T-helper 2 cell (primary cell): ENCODE data around the gene IRS2.
"Not testable (repeated sequence)": the region's sequence is repeated elsewhere in the genome, so short reads cannot be mapped to it uniquely, and the experiment has no call there.

ENCODE experiments used
- DNase-seq, 5 experiments: peaks; one replicate each; pipeline versions ENCODE4 v3.0.0 to v3.0.0-alpha.2; 2012 to 2022
- total RNA-seq, 2 donors: gene quantifications; one replicate each; lab custom pipeline; 2026; lab: John Stamatoyannopoulos, UW

Gene IRS2, protein sequence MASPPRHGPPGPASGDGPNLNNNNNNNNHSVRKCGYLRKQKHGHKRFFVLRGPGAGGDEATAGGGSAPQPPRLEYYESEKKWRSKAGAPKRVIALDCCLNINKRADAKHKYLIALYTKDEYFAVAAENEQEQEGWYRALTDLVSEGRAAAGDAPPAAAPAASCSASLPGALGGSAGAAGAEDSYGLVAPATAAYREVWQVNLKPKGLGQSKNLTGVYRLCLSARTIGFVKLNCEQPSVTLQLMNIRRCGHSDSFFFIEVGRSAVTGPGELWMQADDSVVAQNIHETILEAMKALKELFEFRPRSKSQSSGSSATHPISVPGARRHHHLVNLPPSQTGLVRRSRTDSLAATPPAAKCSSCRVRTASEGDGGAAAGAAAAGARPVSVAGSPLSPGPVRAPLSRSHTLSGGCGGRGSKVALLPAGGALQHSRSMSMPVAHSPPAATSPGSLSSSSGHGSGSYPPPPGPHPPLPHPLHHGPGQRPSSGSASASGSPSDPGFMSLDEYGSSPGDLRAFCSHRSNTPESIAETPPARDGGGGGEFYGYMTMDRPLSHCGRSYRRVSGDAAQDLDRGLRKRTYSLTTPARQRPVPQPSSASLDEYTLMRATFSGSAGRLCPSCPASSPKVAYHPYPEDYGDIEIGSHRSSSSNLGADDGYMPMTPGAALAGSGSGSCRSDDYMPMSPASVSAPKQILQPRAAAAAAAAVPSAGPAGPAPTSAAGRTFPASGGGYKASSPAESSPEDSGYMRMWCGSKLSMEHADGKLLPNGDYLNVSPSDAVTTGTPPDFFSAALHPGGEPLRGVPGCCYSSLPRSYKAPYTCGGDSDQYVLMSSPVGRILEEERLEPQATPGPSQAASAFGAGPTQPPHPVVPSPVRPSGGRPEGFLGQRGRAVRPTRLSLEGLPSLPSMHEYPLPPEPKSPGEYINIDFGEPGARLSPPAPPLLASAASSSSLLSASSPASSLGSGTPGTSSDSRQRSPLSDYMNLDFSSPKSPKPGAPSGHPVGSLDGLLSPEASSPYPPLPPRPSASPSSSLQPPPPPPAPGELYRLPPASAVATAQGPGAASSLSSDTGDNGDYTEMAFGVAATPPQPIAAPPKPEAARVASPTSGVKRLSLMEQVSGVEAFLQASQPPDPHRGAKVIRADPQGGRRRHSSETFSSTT (N-terminal part only)
- 296 to 764 reads per million in 2 donors for total RNA-seq

DNA sequence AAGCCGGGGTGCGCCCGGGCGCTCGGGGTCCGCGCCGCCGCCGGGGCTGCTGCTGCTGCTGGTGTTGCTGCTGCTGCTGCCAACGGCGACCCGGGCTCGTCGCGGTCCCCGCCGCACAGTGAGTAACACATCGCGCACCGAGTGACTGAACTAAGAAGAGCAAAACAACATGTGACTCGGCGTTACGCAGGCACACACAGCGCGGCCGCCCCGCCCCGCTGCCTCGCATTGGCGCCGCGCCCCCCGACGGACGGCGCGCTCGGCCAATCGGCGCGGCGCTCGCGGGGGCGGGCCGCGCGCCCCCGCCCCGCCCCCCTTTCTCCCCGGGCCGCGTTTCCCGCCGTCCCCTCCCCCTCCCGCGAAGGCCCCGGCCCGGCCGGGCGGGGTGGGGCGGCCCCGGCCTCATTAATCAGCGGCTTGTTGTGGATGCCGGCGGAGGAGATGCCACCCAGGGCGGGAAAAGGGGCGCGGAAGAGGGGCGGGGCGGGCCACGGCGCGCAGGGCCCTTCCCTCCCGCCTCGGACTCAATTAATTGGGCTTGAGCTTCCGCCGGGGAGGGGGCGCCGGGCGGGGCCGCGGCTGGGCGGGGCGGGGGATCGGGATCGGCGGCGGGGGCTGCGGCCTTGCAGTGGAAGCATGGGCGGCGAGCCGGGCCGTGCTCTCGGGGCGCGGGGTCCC, at the start of gene IRS2:
TSS of gene IRS2 (minus strand) at position 127 of the 678 bp plus-strand sequence. CDS start 530 bp downstream, outside the sequence.
- DNase-seq = peak; percentile 86 to 98 (median 89)

DNA sequence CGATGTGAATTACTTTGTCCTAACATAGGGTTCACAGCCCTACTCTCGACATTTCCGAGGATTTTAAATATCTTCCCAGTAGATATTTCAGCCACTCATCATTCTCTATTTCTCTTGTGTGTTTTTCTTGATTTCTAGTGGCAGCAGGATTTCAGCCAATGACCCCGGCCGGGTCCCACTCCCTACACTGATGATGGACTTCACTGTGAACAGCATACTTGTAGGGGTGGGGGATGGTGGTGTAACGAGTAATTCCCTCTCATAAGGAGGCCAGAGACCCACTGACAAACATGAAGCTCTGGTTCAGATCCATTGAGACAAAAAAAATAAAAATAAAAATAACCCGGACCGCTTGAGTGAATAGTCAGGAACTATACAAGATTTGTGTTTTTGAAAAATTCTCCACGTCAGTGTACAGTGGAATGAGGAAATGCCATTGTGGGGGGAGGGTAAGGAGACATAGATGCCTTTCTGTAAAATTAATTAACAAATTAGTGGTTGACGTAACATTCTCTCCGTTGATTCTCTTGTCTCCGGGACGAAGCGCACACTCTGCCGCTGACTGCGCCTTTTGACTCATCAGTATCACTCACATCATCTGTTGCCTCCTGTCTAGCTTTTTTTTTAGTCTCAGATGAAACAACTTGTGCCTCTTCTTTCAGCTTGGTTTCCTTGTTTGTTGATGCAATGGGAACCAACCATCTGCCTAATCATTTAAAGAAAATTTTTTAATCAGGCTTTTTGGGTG, 48.8 kb upstream of the IRS2 start:
- DNase-seq = no peak

DNA sequence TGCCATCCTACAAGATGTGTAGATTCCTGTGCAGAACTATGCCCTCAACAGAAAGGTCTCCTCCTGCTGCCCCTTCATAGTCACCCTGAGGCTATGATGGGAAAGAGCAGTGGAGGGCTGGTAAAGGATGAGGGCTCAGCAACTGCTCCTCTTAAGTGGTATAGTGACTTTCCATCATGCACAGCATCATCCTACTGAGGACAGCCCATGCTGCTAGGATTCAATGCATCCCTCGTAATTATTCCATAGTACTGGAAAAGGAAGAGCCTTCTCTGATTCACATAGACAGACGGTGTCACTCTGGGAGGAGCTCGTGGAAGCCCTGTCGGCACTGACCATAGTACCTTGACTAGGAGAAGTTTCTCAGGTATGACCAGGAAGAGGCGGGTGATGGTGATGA, 47.6 kb upstream of the IRS2 start:
- DNase-seq = no peak

DNA sequence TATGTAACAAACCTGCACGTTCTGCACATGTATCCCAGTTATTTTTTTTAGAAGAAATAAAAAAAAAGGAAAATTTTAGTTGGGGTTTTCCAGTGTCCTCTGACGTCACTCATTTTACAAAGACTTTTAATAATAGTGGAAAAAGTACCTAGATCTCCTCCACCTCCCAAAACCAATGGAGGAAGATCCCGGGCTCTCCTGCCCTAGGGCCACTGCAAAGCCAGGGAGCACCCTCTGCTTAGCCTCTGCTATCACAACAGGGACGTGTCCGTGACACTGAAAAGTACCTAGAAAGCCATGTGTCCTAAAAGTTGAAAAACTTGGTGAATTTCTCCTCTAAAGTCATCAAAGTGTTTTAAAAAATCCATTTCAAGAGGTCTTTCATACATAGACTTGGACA, 46.7 kb upstream of the IRS2 start:
- no peak for DNase-seq

DNA sequence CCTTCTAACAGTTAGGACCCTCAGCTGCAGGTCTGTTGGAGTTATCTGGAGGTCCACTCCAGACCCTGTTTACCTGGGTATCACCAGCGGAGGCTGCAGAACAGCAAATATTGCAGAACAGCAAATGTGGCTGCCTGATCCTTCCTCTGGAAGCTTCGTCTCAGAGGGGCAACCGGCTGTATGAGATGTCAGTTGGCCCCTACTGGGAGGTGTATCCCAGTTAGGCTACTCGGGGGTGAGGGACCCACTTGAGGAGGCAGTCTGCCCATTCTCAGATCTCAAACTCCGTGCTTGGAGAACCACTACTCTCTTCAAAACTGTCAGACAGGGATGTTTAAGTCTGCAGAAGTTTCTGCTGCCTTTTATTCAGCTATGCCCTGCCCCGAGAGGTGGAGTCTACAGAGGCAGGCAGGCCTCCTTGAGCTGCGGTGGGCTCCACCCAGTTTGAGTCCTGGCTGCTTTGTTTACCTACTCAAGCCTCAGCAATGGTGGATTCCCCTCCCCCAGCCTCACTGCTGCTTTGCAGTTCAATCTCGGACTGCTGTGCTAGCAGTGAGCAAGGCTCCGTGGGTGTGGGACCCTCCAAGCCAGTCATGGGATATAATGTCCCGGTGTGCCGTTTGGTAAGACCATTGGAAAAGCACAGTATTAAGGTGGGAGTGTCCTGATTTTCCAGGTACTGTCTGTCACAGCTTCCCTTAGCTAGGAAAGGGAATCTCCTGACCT, 42.4 kb upstream of the IRS2 start:
- DNase-seq = not testable (repeated sequence)

DNA sequence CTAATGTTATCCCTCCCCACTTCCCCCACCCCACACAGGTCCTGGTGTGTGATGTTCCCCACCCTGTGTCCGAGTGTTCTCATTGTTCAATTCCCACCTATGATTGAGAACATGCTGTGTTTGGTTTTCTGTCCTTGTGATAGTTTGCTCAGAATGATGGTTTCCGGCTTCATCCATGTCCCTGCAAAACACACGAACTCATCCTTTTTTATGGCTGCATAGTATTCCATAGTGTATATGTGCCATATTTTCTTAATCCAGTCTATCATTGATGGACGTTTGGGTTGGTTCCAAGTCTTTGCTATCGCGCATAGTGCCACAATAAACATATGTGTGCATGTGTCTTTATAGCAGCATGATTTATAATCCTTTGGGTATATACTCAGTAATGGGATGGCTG, 36.8 kb upstream of the IRS2 start:
- not testable (repeated sequence) for DNase-seq

DNA sequence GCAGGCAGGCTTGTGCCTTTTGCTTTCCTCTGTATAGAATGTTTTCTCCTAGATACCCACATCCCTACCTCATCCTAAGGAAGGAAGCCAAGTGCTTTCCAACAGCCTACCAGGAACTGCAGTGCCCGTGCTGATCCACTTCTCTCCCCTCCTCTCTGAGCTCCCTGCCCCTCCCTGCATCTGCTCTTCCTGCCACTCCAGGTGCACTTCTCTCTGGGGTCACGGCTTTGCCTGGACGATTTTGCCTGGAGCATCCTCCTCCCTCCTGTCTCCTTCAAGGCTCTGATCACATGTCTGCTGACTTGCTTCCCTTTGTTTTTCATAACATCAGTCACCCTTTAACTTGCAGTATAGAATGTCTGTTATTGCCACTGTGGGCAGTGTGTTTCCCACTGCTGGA, 34.7 kb upstream of the IRS2 start:
- DNase-seq = no peak

DNA sequence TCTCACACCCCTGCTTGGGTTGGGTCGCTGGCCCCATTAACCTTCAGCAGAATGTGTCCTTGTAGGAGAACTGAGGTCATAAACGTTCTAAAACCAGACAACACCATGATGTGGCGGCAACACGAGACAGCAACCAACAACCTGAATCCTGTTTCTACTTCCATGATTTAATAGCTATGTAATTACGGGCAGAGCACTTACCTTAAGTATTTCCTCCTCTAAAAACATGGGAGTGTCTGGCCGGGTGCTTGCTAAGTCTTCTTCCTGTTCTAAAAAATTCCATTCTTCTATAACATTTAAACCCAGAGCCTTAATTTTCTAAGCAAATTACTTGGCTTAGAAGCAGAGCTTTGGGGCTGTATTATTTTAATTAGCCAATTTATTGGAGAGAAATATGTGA, 33.5 kb upstream of the IRS2 start:
- no peak for DNase-seq

DNA sequence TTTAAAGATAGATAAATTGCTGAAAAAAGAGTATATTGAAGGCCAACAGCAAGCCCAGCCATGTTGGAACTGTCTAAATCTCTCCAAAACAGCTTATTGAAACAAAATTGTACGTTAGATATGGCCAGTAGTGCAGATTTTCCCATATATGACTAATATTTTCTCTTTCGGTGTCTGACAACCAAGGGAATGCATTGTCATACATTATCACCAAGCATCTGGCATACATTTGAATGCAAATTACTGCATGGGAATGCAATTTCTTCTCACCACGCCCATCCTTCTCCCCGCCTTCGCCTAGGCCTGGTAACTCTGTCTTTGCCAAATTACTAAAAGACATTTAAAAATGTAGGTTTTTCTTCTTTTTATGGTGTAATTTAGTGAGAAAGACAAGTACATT, 32.5 kb upstream of the IRS2 start:
- no peak for DNase-seq

DNA sequence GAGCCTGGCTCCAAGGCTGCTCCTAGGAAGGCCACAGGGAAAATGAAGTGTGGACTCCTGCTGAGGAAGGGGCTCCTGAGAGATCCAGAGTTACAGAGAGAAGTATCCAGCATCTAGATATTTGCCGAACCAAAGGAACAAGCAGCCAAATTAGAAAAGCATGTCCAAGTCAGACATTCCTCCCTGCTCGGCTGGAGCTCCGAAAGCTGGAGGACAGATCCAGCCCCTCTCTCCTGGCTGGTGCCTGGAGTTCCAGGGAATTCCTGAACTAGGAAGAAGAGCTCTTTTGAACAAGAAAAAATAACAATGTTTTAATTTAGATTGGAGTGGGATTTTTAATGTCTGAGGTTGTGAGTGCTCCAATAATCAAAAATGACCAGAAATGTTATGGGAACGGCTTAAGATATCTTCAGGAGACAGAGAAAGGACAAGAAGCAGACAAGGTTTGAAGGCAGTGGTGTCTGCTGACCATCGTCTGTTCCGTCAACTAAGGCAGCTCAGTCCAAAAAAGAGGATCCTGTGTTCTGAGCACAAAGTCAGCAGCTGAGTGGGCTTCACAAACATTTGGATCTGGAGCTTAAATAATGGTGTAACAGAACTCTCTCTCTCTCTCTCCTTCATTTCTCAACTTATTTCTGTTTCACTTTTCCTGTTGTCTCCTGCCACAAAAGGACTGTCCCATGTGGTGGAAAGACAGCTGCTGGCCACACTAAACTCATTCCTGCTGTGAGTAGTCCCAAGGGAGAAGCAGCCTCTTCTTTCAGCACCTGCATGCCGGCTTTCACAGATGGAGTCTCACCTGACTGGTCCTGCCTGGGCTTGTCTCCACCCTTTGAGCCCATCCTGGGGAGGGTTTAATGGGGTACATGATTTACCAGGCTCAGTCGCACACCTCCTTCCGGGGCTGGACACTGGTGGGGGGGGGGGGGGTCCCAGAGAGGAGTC, 31.5 kb upstream of the IRS2 start:
- DNase-seq = no peak

DNA sequence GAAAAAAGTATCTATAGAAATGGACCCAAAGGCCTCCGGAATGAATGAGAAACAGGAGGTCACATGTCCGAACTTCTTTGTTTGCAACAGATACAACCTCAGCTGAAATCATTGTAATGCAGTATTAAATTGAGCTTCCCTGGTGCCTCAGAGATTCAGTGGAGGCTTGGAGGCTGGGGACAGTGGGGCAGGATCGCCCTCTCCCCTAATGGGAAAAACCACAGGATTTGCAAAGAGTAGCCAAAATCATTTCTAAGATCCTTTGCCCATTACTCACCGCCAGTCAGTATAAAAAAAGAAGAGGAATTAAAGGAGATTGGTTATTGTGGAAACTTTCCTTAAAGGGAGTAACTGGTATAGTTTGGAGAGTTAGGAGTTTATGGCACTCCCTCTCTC, 30.4 kb upstream of the IRS2 start:
- DNase-seq = no peak

DNA sequence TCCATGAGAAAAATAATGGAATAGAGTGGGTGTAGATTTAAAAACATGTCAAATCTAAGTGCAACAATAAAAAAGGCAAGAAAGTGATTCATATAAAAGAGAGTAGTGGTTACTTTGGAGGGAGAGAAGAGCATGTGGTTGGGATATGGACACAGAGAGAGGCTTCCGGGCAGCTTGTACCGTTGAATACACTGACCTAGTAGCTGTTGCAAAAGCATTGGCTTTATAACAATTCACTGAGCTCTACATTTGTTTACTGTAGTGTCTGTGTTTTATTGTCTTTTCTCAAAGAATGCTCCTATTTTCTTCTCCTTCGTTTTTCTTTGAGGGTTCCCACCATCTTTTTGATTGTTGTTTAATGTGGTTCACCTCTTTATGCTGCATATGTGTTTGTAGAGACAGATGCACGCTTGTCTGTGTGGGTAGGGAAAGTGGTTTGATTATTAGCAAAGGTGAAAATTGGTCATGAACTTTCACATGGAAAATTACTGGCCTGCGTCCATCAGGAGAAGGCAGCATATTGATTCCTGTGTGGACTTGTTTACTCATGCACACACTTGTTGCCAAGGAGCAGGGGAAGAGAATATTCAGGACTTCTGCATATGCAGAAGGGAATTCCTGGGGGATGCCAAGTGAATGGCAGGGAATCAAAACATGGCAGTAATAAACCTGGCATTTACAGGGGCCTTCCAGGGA, 29.9 kb upstream of the IRS2 start:
- DNase-seq = no peak

DNA sequence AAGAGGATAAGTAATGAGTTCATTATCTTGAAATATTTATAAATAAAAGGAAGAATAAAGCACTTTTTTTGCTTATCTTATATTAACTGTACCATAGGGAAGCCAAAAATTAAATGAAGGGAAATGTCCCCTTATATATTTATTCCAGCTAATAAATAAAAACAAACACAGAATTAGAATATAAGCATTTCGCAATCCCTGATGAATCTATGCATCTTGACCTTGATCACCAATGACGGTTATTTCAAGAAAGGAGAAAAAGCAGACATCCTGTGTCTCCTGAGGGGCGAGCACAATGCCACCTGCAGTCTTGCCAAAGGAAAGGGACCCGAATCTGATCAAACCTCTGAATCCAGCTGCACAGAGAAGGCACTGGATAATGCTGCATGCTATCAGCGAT, 29.3 kb upstream of the IRS2 start:
- no peak for DNase-seq

DNA sequence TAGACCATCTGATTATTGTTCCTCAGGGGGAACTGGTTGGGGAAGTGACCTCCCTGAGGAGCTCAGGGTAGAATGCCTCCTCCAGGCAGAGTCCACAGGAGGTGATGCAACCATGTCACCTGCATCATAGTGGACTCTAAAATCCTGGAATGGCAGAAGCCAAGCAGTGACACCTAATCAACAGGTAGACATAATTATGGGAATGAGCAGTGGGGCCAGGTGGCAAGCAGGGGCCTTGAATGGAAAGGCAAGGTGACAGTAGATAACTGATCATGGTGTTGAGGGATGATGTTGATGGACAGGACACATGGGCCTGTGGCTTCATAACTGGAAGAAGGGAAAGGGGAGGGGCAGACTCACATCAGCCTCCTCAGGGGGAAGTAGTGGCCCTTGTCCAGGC, 27.3 kb upstream of the IRS2 start:
- no peak for DNase-seq

DNA sequence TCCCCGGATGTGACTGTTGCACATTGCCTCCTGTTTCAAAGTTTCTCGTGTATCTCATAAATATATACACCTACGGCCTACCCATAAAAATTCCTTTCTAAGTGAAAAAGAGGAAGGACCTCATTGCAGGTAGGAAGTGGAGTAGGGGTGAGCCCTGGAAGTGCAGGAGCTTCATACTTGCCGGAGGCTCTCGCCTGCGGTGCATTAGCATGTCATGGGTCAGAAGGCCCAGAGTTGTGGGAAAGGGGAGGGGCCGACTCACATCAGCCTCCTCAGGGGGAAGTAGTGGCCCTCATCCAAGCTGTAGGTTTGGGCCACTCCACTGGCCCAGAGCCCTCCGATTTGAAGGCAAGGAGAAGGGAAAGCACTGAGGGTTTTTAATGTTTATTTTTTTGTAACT, 26.0 kb upstream of the IRS2 start:
- no peak for DNase-seq

DNA sequence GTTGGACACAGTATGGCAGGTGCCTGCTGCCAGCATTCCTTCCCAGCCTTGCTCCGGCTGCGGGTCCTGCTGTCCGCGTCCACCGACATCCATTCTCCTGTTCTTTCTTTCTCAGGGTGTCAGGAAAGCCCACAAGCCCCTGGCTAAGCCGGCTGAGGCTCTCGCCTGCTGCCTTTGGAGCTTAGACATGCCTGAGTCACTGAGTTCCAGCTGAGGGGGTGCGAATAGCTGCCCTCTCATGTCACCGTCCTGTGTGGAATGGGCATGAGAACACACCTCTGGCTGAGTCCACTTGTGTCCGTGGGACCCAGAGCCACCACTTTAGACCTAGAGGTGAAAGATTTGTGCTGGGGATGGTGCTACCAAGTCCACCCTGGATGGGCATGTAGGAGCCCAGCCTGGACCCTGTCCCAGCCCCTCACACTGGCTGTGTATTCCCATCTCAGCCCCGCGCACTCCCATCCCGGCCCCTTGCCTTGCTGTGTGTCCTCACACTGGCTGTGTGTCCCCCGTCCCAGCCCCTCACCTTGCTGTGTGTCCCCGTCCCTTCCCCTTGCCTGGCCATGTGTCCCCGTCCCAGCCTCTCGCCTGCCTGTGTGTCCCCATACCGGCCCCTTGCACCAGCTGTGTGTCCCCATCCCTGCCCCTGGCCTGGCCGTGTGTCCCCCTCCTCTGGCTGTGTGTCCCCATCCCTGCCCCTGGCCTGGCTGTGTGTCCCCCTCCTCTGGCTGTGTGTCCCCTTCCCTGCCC, 24.6 kb upstream of the IRS2 start:
- DNase-seq = no peak

DNA sequence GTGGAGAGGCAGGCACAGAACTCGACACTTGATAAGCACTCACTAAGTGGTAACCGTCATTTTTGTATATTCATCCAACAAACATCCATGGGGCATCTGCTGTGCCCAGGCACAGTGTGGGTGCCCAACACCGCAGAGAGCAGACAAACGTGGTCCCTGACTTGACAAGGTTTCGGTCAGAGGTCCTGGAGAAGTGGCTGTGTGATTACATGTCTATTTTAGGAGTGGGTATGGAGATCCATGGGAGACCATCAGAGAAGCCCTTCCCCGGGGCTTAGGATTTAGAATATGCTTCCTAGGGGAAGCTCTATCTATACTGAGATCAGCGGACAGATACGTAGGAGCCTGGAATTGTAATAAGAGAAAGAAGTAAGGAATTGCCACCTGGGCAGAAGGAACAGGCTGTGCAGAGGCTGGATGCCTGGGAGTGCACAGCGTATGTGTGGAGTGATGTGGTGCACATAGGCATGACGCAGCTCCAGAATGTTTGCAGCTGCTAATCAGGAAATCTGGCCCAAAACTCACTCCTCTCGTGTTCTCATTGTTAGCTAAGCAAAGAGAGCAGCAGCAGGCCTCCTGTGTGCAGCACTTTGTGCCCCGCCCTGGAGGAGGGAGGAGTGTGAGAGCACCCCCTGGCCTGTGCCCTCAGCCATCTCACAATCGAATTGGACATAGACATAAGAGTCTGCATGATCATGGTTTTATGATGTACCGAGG, 23.0 kb upstream of the IRS2 start:
- no peak for DNase-seq

DNA sequence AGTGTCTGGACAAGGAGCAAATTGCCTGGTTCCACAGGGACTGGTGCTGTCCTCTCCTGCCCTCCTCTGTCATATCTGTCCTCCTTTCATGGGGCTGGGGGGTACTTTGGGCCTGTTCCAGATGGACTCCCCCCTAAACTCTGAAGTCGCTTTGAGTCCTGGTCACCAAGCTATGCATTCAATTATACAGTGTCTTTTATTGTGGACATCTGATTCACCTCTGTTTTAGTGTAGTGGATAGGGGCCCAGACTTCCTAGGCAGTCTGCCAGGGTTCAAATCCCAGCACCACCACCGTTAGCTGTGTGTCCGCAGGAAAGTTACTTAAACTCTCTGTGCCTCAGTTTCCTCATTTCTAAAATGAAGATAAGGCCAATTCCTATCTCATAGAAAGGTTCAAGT, 21.0 kb upstream of the IRS2 start:
- DNase-seq = no peak
